ENCODE measurements around the gene C12orf56. TPM values are rescaled to one million over a fixed set of nuclear protein-coding genes. Genes with fewer than 3 reads are reported as not detected.

The C12orf56 gene
- polyA plus RNA-seq, 1 donor from 2014 or later = not detected

- Histone ChIP-seq H2AFZ (ENCODE audit: low read depth, low read length) (peak overlapping the region; percentile 63), H3K36me3 (ENCODE audit: insufficient read depth, low read length) (no peaks in the 10 kb centered on the region)
These were observed 168.9 kb downstream of the C12orf56 start for GRCh38 chr12:64221651-64222008.

GRCh38 chr12:64220046-64220445 is 170.5 kb downstream of the C12orf56 start:
- H2AFZ ChIP-seq (ENCODE audit: low read depth, low read length) = no peak overlapping the region
- H3K27ac ChIP-seq (ENCODE audit: low read length) = no peak overlapping the region
- no peaks in the 10 kb centered on the region for H3K9me2 ChIP-seq (ENCODE audit: insufficient read depth, low read length)
- TF ChIP-seq REST (IDR thresholded peaks at IDR 0.05; ENCODE audit: borderline replicate concordance) (no peak), TAF1 (IDR thresholded peaks at IDR 0.05; ENCODE audit: low read depth) (no peak), POLR2AphosphoS5 (IDR thresholded peaks at IDR 0.05) (no peak), CTCF (IDR thresholded peaks at IDR 0.05; ENCODE audit: poor library complexity, severe bottlenecking) (no peak), EP300 (conservative IDR thresholded peaks at IDR 0.05; ENCODE audit: poor library complexity, severe bottlenecking) (no peak), MXI1 (conservative IDR thresholded peaks at IDR 0.05; ENCODE audit: poor library complexity, severe bottlenecking) (no peak)
- H3K79me2 ChIP-seq (replicated peaks; ENCODE audit: insufficient read depth, low read length) = no peaks in the 10 kb centered on the region
- H3K27me3 ChIP-seq (ENCODE audit: insufficient read depth, low read depth, low read length) = no peaks in the 10 kb centered on the region
- no peaks in the 10 kb centered on the region for H3F3A ChIP-seq (ENCODE audit: insufficient read depth, low read length, poor library complexity, severe bottlenecking)
- H3K4me2 ChIP-seq (ENCODE audit: low read length) = no peak overlapping the region
- H3K9me3 ChIP-seq (ENCODE audit: low read length) = no peaks in the 10 kb centered on the region
- no peaks in the 10 kb centered on the region for H3K36me3 ChIP-seq (ENCODE audit: insufficient read depth, low read length)
- H3K9ac ChIP-seq (ENCODE audit: low read length) = no peak overlapping the region
- H4K20me1 ChIP-seq (ENCODE audit: insufficient read depth) = no peaks in the 10 kb centered on the region
- no peak overlapping the region for H3K4me3 ChIP-seq (ENCODE audit: low read length)

More at GRCh38 chr12:64221651-64222008, 168.9 kb downstream of the C12orf56 start:
- Histone ChIP-seq H3K27me3 (ENCODE audit: insufficient read depth, low read depth, low read length) (no peaks in the 10 kb centered on the region), H3K79me2 (replicated peaks; ENCODE audit: insufficient read depth, low read length) (no peaks in the 10 kb centered on the region), H3K4me3 (ENCODE audit: low read length) (peak overlapping the region; percentile 74), H3K27ac (ENCODE audit: low read length) (peak overlapping the region; percentile 80), H3F3A (ENCODE audit: insufficient read depth, low read length, poor library complexity, severe bottlenecking) (no peaks in the 10 kb centered on the region), H4K20me1 (ENCODE audit: insufficient read depth) (no peaks in the 10 kb centered on the region), H3K9me2 (ENCODE audit: insufficient read depth, low read length) (no peaks in the 10 kb centered on the region), H3K4me2 (ENCODE audit: low read length) (peak overlapping the region; percentile 65), H3K9ac (ENCODE audit: low read length) (peak overlapping the region; percentile 80), H3K9me3 (ENCODE audit: low read length) (no peaks in the 10 kb centered on the region)
- TF ChIP-seq SMC3 (conservative IDR thresholded peaks at IDR 0.05; ENCODE audit: poor library complexity) (no peak), EP300 (conservative IDR thresholded peaks at IDR 0.05; ENCODE audit: poor library complexity, severe bottlenecking) (no peak), MXI1 (conservative IDR thresholded peaks at IDR 0.05; ENCODE audit: poor library complexity, severe bottlenecking) (no peak), REST (IDR thresholded peaks at IDR 0.05; ENCODE audit: borderline replicate concordance) (peak; percentile 83), CTCF (IDR thresholded peaks at IDR 0.05; ENCODE audit: poor library complexity, severe bottlenecking) (no peak)

Measured in neural cell (in vitro differentiated cells).